ENCODE data around the gene ARHGAP26. TPM values are rescaled to one million over a fixed set of nuclear protein-coding genes. Genes with fewer than 3 reads are reported as not detected.
A peak's percentile ranks its signal among the peaks of the same experiment; 100 is the strongest.

Gene ARHGAP26
- total and polyA plus RNA-seq, 2 experiments from 2014 or later: 9.5 to 16.8 TPM

GRCh38 chr5:143258559-143259253, 488.5 kb downstream of the ARHGAP26 start:
- Histone ChIP-seq H4K20me1 (replicated peaks; ENCODE audit: insufficient read depth) (no peaks in the 10 kb centered on the region; the same call in 1 of the 2 replicates), H3K9me2 (ENCODE audit: insufficient read depth) (0 out of 2 replicates have a peak, but pooled peaks cover 3% of the 10 kb centered on the region), H3K4me2 (no peak overlapping the region), H3K36me3 (ENCODE audit: insufficient read depth) (no peaks in the 10 kb centered on the region), H3K27me3 (ENCODE audit: insufficient read depth) (no peaks in the 10 kb centered on the region), H3K79me2 (replicated peaks; ENCODE audit: insufficient read depth) (no peaks in the 10 kb centered on the region), H3K27ac (ENCODE audit: low read depth) (no peak overlapping the region), H3F3A (replicated peaks; ENCODE audit: low read depth) (no peaks in the 10 kb centered on the region), H2AFZ (0 out of 2 replicates have a peak overlapping the region, but pooled peaks have one; percentile 43), H3K4me1 (ENCODE audit: insufficient read depth) (no peaks in the 10 kb centered on the region), H3K4me3 (no peak overlapping the region)
- Mint-ChIP-seq H3K4me3 (no peak overlapping the region), H3K4me1 (peaks cover 2% of the 10 kb centered on the region; the same call in 1 of the 3 replicates), H3K36me3 (ENCODE audit: low read depth) (no peaks in the 10 kb centered on the region), H3K27ac (no peak overlapping the region), H3K9me3 (no peaks in the 10 kb centered on the region), H3K27me3 (ENCODE audit: insufficient read depth, low read depth, poor library complexity) (peaks cover 1% of the 10 kb centered on the region)
- no peak for TF ChIP-seq EZH2phosphoT487 (IDR thresholded peaks at IDR 0.05; ENCODE audit: unreplicated experiment)
- no peak for TF ChIP-seq NANOG (IDR thresholded peaks at IDR 0.05; ENCODE audit: borderline replicate concordance)
- TF ChIP-seq JUNB (IDR thresholded peaks at IDR 0.05; ENCODE audit: unreplicated experiment): no peak
- no peak for TF ChIP-seq CREB1 (CRISPR knock-in tag; IDR thresholded peaks at IDR 0.05; ENCODE audit: low read depth)
- TF ChIP-seq CTCF (conservative IDR thresholded peaks at IDR 0.05; ENCODE audit: low read depth in 2 of 2): no peak
- no peak for TF ChIP-seq ZNF331 (CRISPR knock-in tag; IDR thresholded peaks at IDR 0.05; ENCODE audit: low read depth)
- TF ChIP-seq ZNF462 (CRISPR knock-in tag; IDR thresholded peaks at IDR 0.05): no peak
- TF ChIP-seq ZNF114 (CRISPR knock-in tag; IDR thresholded peaks at IDR 0.05): no peak
- TF ChIP-seq, protein P1, sequence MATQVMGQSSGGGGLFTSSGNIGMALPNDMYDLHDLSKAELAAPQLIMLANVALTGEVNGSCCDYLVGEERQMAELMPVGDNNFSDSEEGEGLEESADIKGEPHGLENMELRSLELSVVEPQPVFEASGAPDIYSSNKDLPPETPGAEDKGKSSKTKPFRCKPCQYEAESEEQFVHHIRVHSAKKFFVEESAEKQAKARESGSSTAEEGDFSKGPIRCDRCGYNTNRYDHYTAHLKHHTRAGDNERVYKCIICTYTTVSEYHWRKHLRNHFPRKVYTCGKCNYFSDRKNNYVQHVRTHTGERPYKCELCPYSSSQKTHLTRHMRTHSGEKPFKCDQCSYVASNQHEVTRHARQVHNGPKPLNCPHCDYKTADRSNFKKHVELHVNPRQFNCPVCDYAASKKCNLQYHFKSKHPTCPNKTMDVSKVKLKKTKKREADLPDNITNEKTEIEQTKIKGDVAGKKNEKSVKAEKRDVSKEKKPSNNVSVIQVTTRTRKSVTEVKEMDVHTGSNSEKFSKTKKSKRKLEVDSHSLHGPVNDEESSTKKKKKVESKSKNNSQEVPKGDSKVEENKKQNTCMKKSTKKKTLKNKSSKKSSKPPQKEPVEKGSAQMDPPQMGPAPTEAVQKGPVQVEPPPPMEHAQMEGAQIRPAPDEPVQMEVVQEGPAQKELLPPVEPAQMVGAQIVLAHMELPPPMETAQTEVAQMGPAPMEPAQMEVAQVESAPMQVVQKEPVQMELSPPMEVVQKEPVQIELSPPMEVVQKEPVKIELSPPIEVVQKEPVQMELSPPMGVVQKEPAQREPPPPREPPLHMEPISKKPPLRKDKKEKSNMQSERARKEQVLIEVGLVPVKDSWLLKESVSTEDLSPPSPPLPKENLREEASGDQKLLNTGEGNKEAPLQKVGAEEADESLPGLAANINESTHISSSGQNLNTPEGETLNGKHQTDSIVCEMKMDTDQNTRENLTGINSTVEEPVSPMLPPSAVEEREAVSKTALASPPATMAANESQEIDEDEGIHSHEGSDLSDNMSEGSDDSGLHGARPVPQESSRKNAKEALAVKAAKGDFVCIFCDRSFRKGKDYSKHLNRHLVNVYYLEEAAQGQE (IDR thresholded peaks at IDR 0.05; ENCODE audit: unreplicated experiment): no peak
- no peak for TF ChIP-seq STAT1 (IDR thresholded peaks at IDR 0.05; ENCODE audit: unreplicated experiment)
- no peak for TF ChIP-seq EZH2 (IDR thresholded peaks at IDR 0.05; ENCODE audit: low read depth, unreplicated experiment)
- TF ChIP-seq, protein P2, sequence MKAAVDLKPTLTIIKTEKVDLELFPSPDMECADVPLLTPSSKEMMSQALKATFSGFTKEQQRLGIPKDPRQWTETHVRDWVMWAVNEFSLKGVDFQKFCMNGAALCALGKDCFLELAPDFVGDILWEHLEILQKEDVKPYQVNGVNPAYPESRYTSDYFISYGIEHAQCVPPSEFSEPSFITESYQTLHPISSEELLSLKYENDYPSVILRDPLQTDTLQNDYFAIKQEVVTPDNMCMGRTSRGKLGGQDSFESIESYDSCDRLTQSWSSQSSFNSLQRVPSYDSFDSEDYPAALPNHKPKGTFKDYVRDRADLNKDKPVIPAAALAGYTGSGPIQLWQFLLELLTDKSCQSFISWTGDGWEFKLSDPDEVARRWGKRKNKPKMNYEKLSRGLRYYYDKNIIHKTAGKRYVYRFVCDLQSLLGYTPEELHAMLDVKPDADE (IDR thresholded peaks at IDR 0.05): no peak
- no peak for TF ChIP-seq POLR2AphosphoS5 (IDR thresholded peaks at IDR 0.05; ENCODE audit: low read depth)
- DNase-seq (ENCODE audit: low spot score): no peak
- no peak for ATAC-seq

Measured in GM23338 (cell line).